Immature natural killer cell (primary cell): ENCODE measurements around the gene LURAP1L. TPM values are rescaled to one million over a fixed set of nuclear protein-coding genes. Genes with fewer than 3 reads are reported as not detected.
A peak's percentile ranks its signal among the peaks of the same experiment; 100 is the strongest.

Experiments used
- DNase-seq, 3 donors: peaks; one replicate each; pipeline ENCODE4 v3.0.0; 2022; ENCODE audit warnings: mixed read lengths in 1 of 3
- H3K27ac Mint-ChIP-seq, 6 donors: one replicate each; pipeline ENCODE4 v1.8.0; 2020; ENCODE audit warnings: mixed read lengths in 6 of 6, mild to moderate bottlenecking in 5 of 6, inconsistent platforms in 4 of 6, moderate library complexity in 3 of 6
- H3K27me3 Mint-ChIP-seq, 3 donors: one replicate each; pipeline ENCODE4 v1.8.0; 2020 to 2021; ENCODE audit warnings: low read depth in 3 of 3, mild to moderate bottlenecking in 3 of 3, mixed read lengths in 3 of 3, moderate library complexity in 3 of 3, inconsistent platforms in 1 of 3
- H3K36me3 Mint-ChIP-seq, 3 donors: one replicate each; pipeline ENCODE4 v1.8.0; 2020; ENCODE audit warnings: mixed read lengths in 3 of 3, inconsistent platforms in 2 of 3, mild to moderate bottlenecking in 2 of 3
- H3K4me1 Mint-ChIP-seq, 2 donors: one replicate each; pipeline ENCODE4 v1.8.0; 2020; ENCODE audit warnings: inconsistent platforms in 2 of 2, mild to moderate bottlenecking in 2 of 2, mixed read lengths in 2 of 2, moderate library complexity in 1 of 2
- H3K4me3 Mint-ChIP-seq, 5 donors: one replicate each; pipeline ENCODE4 v1.8.0; 2020; ENCODE audit warnings: mild to moderate bottlenecking in 5 of 5, mixed read lengths in 5 of 5, inconsistent platforms in 3 of 5, moderate library complexity in 3 of 5
- H3K9me3 Mint-ChIP-seq, 6 donors: one replicate each; pipeline ENCODE4 v1.8.0; 2020; ENCODE audit warnings: mild to moderate bottlenecking in 6 of 6, mixed read lengths in 6 of 6, inconsistent platforms in 4 of 6, moderate library complexity in 3 of 6
- polyA plus RNA-seq, 3 donors: library from polyadenylated mRNA; unstranded; fragments of 300-500 nt; fragmentation: Illumina TruSeq; gene quantifications; one replicate each; pipeline ENCODE4 v1.2.3, GENCODE V29; 2021

The LURAP1L gene
- polyA plus RNA-seq, 3 donors from 2014 or later: not detected

DNA sequence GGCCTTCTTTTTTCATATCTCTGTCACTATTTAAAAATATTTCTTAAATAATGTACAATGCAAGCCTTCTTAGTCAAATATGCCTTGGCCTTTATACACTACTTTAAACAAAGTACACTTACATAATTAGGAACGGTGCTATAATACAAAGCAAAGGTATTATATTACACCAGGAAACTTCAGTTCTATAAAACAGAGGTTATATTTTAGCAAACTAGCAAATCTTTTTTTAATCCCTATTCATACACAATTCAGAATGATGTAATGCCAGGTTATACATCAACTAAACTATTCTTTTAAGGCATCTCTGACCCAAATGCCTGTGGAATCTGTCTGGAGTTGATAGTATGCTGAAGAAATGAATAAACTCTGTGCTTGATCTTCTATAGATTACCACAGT lies 10.7 kb upstream of the LURAP1L start:
- Mint-ChIP-seq H3K36me3 (peaks cover 0 to 4% (median 0%) of the 10 kb centered on the region in 3 donors), H3K9me3 (peaks cover 6 to 20% (median 9%) of the 10 kb centered on the region in 6 donors), H3K4me3 (no peak overlapping the region), H3K27ac (no peak overlapping the region), H3K4me1 (no peaks in the 10 kb centered on the region), H3K27me3 (peaks cover 0 to 3% (median 1%) of the 10 kb centered on the region in 3 donors)
- no peak for DNase-seq

- no peak for DNase-seq
- no peak overlapping the region for H3K4me3 Mint-ChIP-seq
- no peak overlapping the region for H3K27ac Mint-ChIP-seq
- peaks cover 0 to 4% (median 0%) of the 10 kb centered on the region in 3 donors for H3K36me3 Mint-ChIP-seq
- peaks cover 8 to 25% (median 13%) of the 10 kb centered on the region in 6 donors for H3K9me3 Mint-ChIP-seq
- H3K27me3 Mint-ChIP-seq: peaks cover 0 to 3% (median 1%) of the 10 kb centered on the region in 3 donors
- no peaks in the 10 kb centered on the region for H3K4me1 Mint-ChIP-seq
These were observed 9.6 kb upstream of the LURAP1L start for GRCh38 chr9:12765088-12765798.

DNA sequence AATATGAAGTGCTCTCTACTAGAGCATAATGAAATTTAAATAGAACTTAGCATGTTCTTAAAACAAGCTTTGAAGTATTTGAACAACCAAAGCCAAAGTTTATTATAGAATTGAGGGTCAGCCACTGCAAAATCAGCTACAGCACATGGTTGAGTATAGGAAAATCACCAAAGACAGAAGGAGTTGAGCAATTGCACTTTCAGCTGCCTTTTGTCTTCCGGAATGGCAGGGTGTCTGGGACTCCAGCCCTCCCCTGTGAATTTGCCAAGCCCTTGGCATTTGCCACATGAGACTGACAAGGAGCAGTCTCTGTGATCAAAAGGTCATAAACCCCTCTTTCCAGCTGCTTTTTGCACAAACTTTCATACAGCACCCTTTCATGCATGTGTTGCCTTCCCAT lies 8.5 kb upstream of the LURAP1L start:
- no peak for DNase-seq
- Mint-ChIP-seq H3K9me3 (peaks cover 6 to 30% (median 12%) of the 10 kb centered on the region in 6 donors), H3K4me3 (no peak overlapping the region), H3K4me1 (no peaks in the 10 kb centered on the region), H3K36me3 (peaks cover 0 to 4% (median 0%) of the 10 kb centered on the region in 3 donors), H3K27me3 (peaks cover 0 to 3% (median 1%) of the 10 kb centered on the region in 3 donors), H3K27ac (no peak overlapping the region)

DNA sequence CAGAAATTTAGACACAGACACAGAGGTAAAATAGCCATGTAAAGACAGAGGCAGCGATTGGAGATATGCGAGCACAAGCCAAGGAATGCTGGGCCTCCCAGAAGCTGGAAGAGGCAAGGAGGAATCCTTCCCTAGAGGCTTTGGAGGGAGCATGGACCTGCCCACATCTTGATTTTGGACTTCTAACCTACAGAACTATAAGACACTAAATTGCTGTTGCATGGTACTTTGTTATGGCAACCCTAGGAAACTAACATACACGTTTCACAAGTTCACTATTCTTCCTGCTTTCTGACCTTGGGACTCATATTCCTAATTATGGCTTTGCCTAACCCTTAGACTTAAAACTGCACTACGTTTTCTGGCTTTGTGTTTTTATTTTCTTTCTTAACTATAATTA lies 4.6 kb upstream of the LURAP1L start:
- peaks cover 2 to 26% (median 10%) of the 10 kb centered on the region in 6 donors for H3K9me3 Mint-ChIP-seq
- H3K27ac Mint-ChIP-seq: no peak overlapping the region
- peaks cover 3% of the 10 kb centered on the region in 3 donors for H3K27me3 Mint-ChIP-seq
- no peaks in the 10 kb centered on the region for H3K36me3 Mint-ChIP-seq
- DNase-seq: no peak
- peaks cover 0 to 5% of the 10 kb centered on the region in 2 donors for H3K4me1 Mint-ChIP-seq
- H3K4me3 Mint-ChIP-seq: no peak overlapping the region

GRCh38 chr9:12771891-12772290 lies 2.9 kb upstream of the LURAP1L start:
- no peak overlapping the region for H3K27ac Mint-ChIP-seq
- DNase-seq: no peak
- H3K4me3 Mint-ChIP-seq: no peak overlapping the region
- H3K9me3 Mint-ChIP-seq: peaks cover 3 to 34% (median 14%) of the 10 kb centered on the region in 6 donors
- H3K36me3 Mint-ChIP-seq: no peaks in the 10 kb centered on the region
- peaks cover 0 to 8% of the 10 kb centered on the region in 2 donors for H3K4me1 Mint-ChIP-seq
- peaks cover 7 to 8% (median 8%) of the 10 kb centered on the region in 3 donors for H3K27me3 Mint-ChIP-seq

DNA sequence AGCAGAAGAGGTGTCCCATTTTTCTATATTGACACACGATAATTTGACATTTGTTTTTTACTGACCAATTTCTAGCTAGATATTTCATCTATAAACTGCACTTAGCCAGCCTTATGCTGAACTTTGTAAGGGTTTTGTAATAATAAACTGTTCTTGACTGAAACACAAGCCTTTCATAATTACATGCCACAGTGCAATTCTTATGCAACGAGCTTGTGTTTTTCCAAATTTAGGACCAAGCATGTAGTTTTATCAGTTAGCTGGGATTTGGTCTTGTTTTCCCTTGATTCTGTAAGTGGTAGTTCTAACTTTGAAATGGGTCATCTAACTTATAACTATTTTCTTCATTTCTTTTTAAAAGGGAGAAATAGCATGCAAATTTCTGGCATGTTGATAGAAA lies 1.3 kb upstream of the LURAP1L start:
- Mint-ChIP-seq H3K27me3 (peaks cover 6 to 10% (median 8%) of the 10 kb centered on the region in 3 donors), H3K36me3 (no peaks in the 10 kb centered on the region), H3K27ac (no peak overlapping the region), H3K4me1 (peaks cover 0 to 8% of the 10 kb centered on the region in 2 donors), H3K4me3 (no peak overlapping the region), H3K9me3 (peaks cover 2 to 35% (median 13%) of the 10 kb centered on the region in 6 donors)
- no peak for DNase-seq

DNA sequence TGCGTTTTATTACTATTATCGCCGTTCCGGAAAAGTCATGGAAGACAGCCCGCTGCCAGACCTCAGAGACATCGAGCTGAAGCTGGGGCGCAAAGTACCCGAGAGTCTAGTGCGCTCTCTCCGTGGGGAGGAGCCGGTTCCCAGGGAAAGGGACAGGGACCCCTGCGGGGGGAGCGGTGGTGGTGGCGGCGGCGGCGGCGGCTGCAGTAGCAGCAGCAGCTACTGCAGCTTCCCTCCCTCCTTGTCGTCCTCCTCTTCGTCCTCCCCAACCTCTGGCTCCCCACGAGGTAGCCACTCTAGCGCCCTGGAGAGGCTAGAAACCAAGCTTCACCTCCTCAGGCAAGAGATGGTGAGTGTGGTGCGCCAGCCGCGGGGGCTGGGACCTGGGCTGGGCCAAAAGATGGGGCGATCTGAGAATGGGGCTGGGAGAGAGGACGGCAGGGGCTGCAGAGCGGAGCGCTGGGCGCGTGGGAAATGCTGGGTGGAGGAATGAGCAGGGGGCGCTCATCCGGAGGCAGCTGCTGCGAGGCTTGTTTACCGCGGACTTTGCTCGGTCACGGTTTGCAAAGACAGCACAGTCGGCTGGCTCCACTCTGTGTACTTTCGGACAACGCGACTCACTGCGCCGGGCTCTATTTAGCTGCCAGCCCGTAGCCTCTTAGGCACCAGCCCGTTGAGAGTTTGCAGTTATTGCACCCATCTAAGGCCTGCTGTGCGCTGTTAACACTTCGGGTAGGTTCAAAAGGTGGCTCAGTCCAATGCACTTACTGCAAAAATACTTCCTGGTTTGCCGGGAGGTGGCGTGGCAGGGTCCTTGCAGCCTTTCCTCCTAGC lies 1.1 kb downstream of the LURAP1L start:
- Mint-ChIP-seq H3K4me1 (peaks cover 0 to 8% of the 10 kb centered on the region in 2 donors), H3K9me3 (peaks cover 0 to 29% (median 11%) of the 10 kb centered on the region in 6 donors), H3K27ac (no peak overlapping the region), H3K36me3 (no peaks in the 10 kb centered on the region), H3K27me3 (peaks cover 6 to 10% (median 8%) of the 10 kb centered on the region in 3 donors), H3K4me3 (peak overlapping the region; percentile 8 to 68 (median 27))
- no peak for DNase-seq

GRCh38 chr9:12776513-12777055 lies 1.8 kb downstream of the LURAP1L start:
- H3K4me1 Mint-ChIP-seq: peaks cover 0 to 8% of the 10 kb centered on the region in 2 donors
- H3K9me3 Mint-ChIP-seq: peaks cover 3 to 34% (median 16%) of the 10 kb centered on the region in 6 donors
- H3K27ac Mint-ChIP-seq: no peak overlapping the region
- H3K4me3 Mint-ChIP-seq: peak overlapping the region in 4 of 5 donors; percentile 8 to 68 (median 42)
- no peak for DNase-seq
- no peaks in the 10 kb centered on the region for H3K36me3 Mint-ChIP-seq
- peaks cover 6 to 10% (median 8%) of the 10 kb centered on the region in 3 donors for H3K27me3 Mint-ChIP-seq

DNA sequence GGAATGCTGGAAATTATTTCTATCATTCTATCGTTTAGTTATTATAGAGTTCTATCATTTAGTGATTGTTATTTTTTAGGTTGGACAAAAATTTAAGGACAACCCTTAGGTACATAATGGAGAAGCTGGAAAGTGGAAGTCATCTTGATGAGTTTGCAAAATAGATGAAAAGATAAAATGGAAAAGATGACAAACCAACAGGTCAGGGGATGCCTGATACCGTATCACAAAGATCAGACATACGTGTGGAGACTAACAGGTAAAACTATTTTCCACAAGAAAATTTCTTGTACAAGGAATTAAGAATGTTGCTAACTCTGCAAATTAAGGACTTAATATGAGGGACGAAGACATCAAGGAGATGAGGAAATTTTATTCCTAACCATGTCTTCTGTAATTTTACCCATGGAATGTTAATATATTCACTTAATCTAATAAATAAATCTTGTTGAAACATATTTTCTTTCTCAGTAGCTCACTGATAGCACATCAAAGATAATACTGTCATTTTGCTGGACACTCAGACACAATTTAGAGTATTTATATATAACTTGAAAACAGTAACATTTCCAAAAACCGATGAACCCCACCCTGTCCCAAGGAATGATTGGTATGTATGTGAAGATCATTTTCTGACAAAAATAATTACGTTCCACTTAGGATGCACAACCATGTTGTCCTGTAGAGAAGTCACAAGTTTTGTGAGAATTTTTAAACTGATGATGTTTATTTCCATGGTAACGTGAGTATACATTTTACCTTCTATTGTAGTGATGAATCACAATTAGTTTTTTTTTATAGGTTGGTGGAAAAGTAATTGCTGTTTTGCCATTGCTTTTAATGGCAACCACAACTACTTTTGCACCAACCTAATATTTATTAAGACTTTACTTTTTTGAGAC lies 2.6 kb downstream of the LURAP1L start:
- peaks cover 6 to 10% (median 8%) of the 10 kb centered on the region in 3 donors for H3K27me3 Mint-ChIP-seq
- no peaks in the 10 kb centered on the region for H3K36me3 Mint-ChIP-seq
- peaks cover 0 to 8% of the 10 kb centered on the region in 2 donors for H3K4me1 Mint-ChIP-seq
- H3K4me3 Mint-ChIP-seq: no peak overlapping the region
- H3K9me3 Mint-ChIP-seq: peaks cover 4 to 31% (median 21%) of the 10 kb centered on the region in 6 donors
- no peak overlapping the region for H3K27ac Mint-ChIP-seq
- DNase-seq: no peak

DNA sequence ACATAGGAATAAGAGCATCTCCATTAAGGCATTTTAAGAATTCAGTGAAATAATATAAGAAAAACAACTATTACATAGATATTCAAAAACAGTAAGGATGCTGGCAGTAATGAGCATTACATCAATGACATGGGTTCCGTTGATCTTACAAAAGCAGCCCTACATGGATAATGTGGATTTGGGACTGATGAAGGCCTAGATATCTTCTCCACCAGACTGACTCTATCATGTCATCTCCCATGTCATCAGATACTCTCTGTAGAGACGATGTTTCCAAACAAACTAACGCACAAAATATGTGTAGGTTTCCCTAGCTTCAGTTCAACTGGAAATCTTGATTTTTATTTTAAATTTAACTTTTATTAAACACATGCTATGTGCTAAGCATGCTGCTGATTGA lies 3.6 kb downstream of the LURAP1L start:
- Mint-ChIP-seq H3K27ac (no peak overlapping the region), H3K9me3 (peaks cover 4 to 35% (median 22%) of the 10 kb centered on the region in 6 donors), H3K27me3 (peaks cover 5 to 10% (median 8%) of the 10 kb centered on the region in 3 donors), H3K4me1 (peaks cover 0 to 8% of the 10 kb centered on the region in 2 donors), H3K36me3 (no peaks in the 10 kb centered on the region), H3K4me3 (no peak overlapping the region)
- DNase-seq: no peak

GRCh38 chr9:12781226-12781733 lies 6.5 kb downstream of the LURAP1L start:
- peaks cover 0 to 5% (median 2%) of the 10 kb centered on the region in 3 donors for H3K27me3 Mint-ChIP-seq
- H3K4me1 Mint-ChIP-seq: no peaks in the 10 kb centered on the region
- DNase-seq: no peak
- H3K4me3 Mint-ChIP-seq: no peak overlapping the region
- no peak overlapping the region for H3K27ac Mint-ChIP-seq
- no peaks in the 10 kb centered on the region for H3K36me3 Mint-ChIP-seq
- H3K9me3 Mint-ChIP-seq: peaks cover 8 to 55% (median 24%) of the 10 kb centered on the region in 6 donors

DNA sequence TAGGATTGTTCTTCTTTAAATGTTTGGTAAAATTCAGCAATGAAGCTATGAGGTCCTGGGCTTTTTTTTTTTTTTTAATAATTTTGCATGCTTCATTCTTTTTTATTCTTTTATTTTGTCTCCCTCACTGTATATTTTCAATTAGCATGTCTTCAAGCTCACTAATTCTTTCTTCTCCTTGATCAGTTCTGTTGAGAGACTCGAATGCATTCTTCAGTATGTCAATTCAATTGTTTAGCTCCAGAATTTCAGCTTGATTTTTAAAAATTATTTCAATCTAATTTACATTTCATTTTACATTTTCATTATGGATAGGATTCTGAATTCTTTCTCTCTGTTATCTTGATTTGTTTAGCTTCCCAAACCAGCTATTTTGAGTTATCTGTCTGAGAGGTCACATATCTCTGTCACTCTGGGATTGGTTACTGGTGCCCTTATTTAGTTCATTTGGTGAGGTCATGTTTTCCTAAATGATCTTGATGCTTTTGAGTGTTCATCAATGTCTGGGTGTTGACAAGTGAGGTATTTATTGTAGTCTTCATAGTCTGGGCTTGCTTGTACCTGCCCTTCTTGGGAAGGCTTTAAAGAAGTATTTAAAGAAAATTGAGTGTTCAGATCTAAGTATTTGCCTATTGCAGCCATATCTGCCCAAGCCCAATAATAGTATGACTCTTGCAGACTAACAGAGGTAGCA lies 9.1 kb downstream of the LURAP1L start:
- DNase-seq: no peak
- H3K27ac Mint-ChIP-seq: no peak overlapping the region
- H3K9me3 Mint-ChIP-seq: peaks cover 4 to 58% (median 24%) of the 10 kb centered on the region in 6 donors
- H3K36me3 Mint-ChIP-seq: peaks cover 0 to 3% (median 0%) of the 10 kb centered on the region in 3 donors
- H3K4me3 Mint-ChIP-seq: no peak overlapping the region
- no peaks in the 10 kb centered on the region for H3K4me1 Mint-ChIP-seq
- H3K27me3 Mint-ChIP-seq: no peaks in the 10 kb centered on the region
